Central memory CD4-positive, alpha-beta T cell (primary cell): ENCODE results near the gene CTSZ.
"Not testable (repeated sequence)": the region's sequence is repeated elsewhere in the genome, so short reads cannot be mapped to it uniquely, and the experiment has no call there.

Experiments
- DNase-seq: peaks from one replicate; pipeline ENCODE4 v3.0.0; 2022
- total RNA-seq, 3 experiments: gene quantifications; one replicate each; lab custom pipeline; 2026; lab: John Stamatoyannopoulos, UW

Gene CTSZ
- 14.5 to 24.0 (median 18.4) reads per million in 3 experiments for total RNA-seq

- peak; percentile 33 for DNase-seq
These were observed at the start of gene CTSZ for GRCh38 chr20:59006864-59007664. Gene CTSZ (minus strand): TSS chr20:59007254. CDS start chr20:59007128, 126 bp downstream.

GRCh38 chr20:59055302-59055701 lies 48.2 kb upstream of the CTSZ start:
- peak; percentile 27 for DNase-seq

- no peak for DNase-seq
These were observed 44.7 kb upstream of the CTSZ start for GRCh38 chr20:59051666-59052185.

- DNase-seq: no peak
These were observed 43.4 kb upstream of the CTSZ start for GRCh38 chr20:59050437-59050836.

DNA sequence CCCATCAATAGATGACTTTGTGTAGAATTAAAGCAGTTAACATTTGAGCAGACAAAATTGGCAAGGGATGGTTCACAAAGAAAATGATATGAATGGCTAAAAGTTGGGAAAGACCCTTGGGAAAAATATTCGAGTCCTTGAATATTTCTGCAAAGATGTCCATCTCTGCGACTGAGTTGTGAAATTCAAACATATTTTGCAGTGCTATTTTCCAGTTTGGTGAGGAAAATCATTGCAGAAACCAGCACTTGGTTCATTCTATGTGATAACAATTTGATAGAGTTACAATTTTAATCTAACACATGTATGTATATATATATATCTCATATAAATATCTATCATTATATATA lies 41.6 kb upstream of the CTSZ start:
- no peak for DNase-seq

DNA sequence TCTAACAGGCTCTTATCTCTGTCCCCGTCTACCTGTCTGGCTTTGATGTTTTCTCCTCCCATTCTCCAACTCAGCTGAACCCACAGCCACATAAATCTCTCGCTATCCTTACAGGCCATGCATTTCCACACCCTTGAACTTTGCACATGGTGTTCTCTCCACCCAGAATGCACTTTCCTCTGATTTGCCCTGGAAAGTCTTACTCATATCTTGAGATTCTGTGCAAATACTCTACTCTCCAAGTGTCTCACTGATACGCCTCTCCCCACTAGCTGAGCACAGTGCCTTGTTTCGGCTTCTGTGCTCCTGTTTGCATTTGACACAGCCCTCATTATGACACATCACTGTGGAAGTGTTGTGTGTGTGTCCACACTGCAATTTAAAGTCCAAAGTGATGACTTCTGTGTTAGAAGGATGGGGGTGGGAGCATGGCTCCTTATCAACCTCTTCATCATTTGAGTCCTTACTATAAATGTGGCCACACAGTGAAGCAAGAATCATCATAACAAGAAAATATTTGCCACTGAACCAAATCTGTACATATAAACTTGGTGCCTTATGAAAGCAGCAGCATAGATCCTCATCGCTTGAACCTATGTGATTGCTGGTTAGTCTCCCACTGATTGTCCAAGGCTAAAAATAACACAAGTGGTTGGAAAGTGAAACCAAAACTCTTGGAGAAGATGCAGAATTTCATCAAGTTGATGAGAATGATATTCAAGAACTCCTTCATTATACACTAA lies 41.1 kb upstream of the CTSZ start:
- no peak for DNase-seq

- DNase-seq: no peak
These were observed 39.8 kb upstream of the CTSZ start for GRCh38 chr20:59046862-59047261.

GRCh38 chr20:59044796-59045195 lies 37.7 kb upstream of the CTSZ start:
- DNase-seq: no peak

- DNase-seq: no peak
These were observed 37.2 kb upstream of the CTSZ start for GRCh38 chr20:59044295-59044694.

DNA sequence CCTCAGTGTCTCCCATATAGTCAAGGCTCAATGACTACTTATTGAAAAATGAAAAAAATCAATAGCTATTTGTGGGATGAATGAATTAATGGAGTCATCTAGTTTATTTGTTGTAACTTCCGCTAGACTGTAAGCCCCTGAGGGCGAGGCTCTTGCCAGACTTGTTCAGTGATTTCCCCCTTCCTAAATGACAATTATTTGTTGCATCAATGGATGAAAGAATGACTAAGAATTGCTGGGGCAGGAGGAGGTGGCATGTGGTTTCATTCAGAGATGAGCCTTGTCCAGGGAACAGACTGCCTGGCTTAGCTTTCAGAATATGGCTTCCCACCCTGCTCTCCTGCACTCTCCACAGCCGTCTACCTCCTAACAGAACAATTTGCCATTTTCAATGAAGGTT lies 36.6 kb upstream of the CTSZ start:
- DNase-seq: peak; percentile 7

DNA sequence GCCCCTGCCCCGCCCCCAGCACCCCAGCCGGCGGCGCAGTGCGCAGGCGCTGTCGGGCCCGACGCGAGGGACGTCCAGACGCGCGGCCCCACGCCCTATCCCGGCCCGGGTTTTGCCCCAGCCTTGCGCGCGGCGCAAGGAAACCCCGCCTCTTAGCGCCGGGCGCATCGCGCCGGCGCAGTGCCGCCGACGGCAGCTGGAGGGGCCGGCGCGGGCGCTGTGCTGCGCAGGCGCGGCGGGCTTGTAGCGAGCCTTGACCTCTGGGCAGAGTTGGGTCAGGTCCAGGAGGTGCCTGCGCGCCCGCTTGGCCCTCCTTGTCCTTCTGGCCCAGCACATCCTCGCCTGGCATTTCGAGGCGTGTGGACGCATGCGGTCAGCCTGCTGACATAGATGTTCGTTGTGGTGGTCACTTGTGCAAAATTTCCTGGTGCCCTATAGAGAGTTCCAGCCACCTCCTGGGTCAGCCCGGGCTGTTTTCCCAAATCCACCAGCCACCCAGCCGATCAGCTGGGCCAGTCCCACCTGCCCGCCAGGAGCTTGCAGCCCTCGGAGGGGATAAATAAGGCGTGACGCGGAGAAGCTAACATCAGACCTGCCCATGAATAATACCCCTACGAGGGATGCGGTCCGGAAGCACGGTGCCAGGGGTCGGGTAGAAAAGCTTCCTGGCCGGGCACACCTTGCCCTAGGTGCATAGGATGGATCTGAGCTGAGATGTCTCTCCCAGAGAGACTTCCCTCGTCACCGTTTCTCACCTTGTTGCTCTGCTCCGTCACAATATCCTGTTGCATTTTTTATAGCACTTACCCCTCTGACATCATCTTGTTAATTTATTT lies 36.0 kb upstream of the CTSZ start:
- peak; percentile 95 for DNase-seq

DNA sequence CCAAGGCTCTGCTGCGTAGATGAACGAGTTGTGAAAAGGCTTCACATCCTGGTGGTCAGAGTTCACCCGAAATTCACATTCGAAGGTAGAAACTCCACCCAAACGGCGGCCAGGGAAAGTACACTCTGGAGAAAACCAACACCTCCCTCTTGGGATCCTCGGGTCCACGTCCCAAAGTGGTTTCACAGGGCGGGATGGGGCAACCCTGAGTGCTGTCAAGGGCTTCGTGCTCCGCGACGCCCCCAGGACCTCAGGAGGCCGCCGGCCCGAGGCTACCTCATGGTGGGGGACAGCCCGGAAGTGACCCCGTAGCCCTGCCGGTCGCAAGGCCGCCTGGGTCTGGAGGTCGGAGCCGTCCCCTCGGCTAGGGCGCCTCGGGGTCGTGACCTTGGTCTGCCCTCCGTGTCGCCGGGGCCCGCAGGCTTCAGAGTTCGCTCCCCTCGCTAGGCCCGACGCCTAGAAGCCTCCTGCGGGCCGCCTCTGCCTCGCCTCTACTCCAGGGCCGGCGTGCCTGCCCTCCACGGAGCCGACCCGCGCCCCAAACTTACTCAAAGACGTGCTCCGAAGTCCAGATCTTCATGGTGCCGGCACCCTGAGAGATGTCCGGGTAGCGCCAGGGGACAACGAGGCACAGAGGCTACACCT lies 35.2 kb upstream of the CTSZ start, which contains the start of gene PRELID3B:
PRELID3B (minus strand) TSS at position 636 of the 645 bp plus-strand sequence; CDS start at position 580, 56 bp downstream.
- no peak for DNase-seq

DNA sequence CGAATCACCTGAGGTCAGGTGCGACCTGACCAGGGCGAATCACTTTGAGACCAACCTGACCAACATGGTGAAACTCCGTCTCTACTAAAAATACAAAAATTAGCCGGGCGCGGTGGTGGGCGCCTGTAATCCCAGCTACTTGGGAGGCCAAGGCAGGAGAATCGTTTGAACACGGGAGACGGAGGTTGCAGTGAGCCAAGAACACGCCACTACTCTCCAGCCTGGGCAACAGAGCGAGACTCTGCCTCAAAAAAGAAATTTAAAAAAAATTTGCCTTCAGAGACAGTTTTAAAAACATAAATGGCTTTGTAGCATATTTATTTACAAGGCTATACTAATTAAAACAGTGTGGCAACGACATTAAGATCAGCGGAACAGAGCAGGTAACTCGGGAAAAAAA lies 34.4 kb upstream of the CTSZ start:
- DNase-seq: not testable (repeated sequence)

- DNase-seq: no peak
These were observed 33.6 kb upstream of the CTSZ start for GRCh38 chr20:59040667-59041066.

DNA sequence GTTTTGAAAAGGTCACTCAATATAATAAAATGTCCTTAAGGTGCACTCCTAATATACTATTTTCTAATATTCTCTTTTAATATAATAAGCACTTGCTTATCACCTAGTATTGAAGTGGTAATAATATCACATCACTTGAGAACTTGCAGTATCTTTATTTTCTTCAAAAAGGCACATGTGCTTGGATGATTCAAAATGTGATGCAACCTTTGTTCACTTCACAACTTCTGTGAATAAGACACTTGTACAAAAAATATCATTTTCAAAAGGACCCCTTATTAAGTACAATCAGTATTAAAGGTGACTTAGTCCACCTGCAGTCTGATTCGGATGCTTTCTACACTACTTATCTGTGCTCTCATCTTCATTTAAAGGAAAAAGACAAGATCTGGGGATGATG lies 32.2 kb upstream of the CTSZ start:
- no peak for DNase-seq

GRCh38 chr20:59037386-59037785 lies 30.3 kb upstream of the CTSZ start:
- DNase-seq: no peak

DNA sequence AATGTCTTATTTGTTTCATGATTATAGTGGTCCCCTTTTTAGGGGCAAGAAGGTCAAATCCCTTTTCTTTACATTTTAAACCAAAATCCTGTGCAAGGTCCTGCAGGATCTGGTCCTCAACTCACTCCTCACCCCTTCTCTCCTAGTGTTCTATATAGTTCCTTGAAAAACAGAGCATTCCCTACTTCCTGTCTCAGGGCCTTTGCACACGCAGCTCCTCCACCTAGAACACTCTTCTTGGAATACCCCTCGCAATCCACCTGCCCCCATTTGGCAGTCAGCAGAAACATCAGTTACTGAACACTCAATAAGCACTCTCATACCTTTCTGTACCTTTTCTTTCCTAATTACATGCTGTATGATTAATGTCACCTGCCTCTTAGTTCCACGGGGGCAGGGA lies 28.3 kb upstream of the CTSZ start:
- DNase-seq: no peak

- DNase-seq: no peak
These were observed 26.6 kb upstream of the CTSZ start for GRCh38 chr20:59033616-59034165.

- DNase-seq: no peak
These were observed 26.0 kb upstream of the CTSZ start for GRCh38 chr20:59033093-59033492.

DNA sequence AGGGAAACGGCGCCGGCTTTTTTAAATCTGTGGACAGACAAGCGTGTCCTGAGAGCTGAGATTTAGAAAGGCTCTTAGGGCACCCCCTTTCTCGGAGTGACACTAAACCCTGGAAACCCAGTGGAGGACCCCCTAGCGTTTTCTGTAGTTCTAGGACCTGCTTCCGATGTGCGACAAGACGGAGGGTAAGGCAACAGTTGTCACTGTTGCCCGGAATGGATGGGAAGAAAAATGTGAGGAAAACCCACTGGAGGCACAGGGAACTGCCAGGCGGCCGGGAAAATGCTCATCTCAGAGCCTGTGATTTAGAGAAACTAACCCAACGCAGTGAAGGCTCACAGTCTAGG lies 25.6 kb upstream of the CTSZ start:
- no peak for DNase-seq

DNA sequence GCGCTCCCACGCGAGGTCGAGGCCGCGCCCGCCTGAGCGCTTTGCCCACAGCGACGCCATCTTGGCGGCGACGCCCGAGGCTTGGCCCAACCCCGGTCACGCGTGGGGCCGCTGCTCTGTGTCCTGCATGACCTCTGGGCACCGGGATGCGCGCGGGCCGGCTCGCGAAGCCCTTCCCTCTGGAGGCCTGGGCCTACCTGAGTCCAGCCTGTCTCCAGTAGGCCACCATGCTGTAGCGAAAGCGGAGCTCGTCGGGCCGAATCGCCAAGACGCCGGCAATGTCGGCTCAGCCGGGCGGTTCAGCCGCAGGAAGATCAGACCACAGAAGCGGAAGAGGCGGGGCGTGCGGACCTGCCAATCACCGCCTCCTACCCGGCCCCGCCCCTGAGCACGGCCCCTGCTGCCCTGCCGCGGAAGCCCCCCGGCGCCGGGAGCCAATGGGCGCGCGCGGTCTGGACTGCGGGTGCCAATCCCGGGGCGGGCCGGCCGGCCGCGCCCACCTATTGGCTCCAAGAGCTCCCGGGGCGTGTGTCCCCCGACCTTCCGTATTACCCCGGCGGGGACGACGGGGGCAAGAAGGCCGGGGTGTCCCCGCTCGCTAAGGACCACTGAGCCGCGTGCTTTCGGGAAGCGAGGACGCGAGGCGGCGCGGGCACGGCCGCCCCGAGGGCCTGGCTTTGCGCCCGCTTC lies 25.1 kb upstream of the CTSZ start, which contains the start of gene ATP5F1E:
ATP5F1E (minus strand) TSS at position 313 of the 690 bp plus-strand sequence; CDS start at position 229, 84 bp downstream.
- peak; percentile 96 for DNase-seq
